CD4-positive, alpha-beta memory T cell (primary cell): ENCODE measurements around the gene WTAP. TPM values are rescaled to one million over a fixed set of nuclear protein-coding genes. Genes with fewer than 3 reads are reported as not detected.
A peak's percentile ranks its signal among the peaks of the same experiment; 100 is the strongest.
"Not testable (repeated sequence)": the region's sequence is repeated elsewhere in the genome, so short reads cannot be mapped to it uniquely, and the experiment has no call there.

Experiments
- CTCF ChIA-PET: fragments of 350-600 bp; sonication (Branson Sonifier 250); formaldehyde crosslinking; loops from one replicate; lab custom pipeline; 2021; ENCODE audit warnings: inconsistent platforms; ENCODE audit not compliant: partially characterized antibody; lab: Charles Lee
- POLR2A ChIA-PET: fragments of 350-600 bp; sonication (Branson Sonifier 250); formaldehyde crosslinking; loops from one replicate; lab custom pipeline; 2021; ENCODE audit not compliant: partially characterized antibody; lab: Charles Lee
- DNase-seq, 5 donors: peaks; one replicate each; pipeline versions ENCODE4 v3.0.0 to v3.0.0-alpha.2; 2020 to 2022; ENCODE audit warnings: mixed read lengths in 1 of 5
- H3K27ac ChIP-seq: one replicate; pipeline ENCODE4 v1.7.0; 2013; ENCODE audit warnings: low read depth, low read length
- H3K27me3 ChIP-seq: 2 replicates; pipeline ENCODE4 v1.7.0; 2013; ENCODE audit warnings: mild to moderate bottlenecking, low read length, moderate library complexity; ENCODE audit not compliant: insufficient read depth
- H3K36me3 ChIP-seq: 2 replicates; pipeline ENCODE4 v1.7.0; 2013; ENCODE audit warnings: mild to moderate bottlenecking, low read length, moderate library complexity; ENCODE audit not compliant: insufficient read depth
- H3K4me1 ChIP-seq: 2 replicates; pipeline ENCODE4 v1.7.0; 2013; ENCODE audit warnings: mild to moderate bottlenecking, low read length, moderate library complexity; ENCODE audit not compliant: insufficient read depth
- H3K4me3 ChIP-seq, 2 donors: one replicate each; pipeline ENCODE4 v1.7.0; 2013; ENCODE audit warnings: low read length in 2 of 2, mild to moderate bottlenecking in 1 of 2
- H3K9me3 ChIP-seq, 2 donors: one replicate each; pipeline ENCODE4 v1.7.0; 2013; ENCODE audit warnings: low read length in 2 of 2, control low read depth in 1 of 2; ENCODE audit not compliant: control insufficient read depth in 1 of 2
- H3K27ac Mint-ChIP-seq, 7 donors: one replicate each; pipeline ENCODE4 v1.8.0; 2020 to 2021; ENCODE audit warnings: mixed read lengths in 7 of 7, mild to moderate bottlenecking in 6 of 7, inconsistent platforms in 3 of 7, moderate library complexity in 3 of 7
- H3K27me3 Mint-ChIP-seq, 2 donors: one replicate each; pipeline ENCODE4 v1.8.0; 2020 to 2021; ENCODE audit warnings: mixed read lengths in 2 of 2
- H3K36me3 Mint-ChIP-seq, 2 donors: one replicate each; pipeline ENCODE4 v1.8.0; 2020 to 2021; ENCODE audit warnings: mixed read lengths in 2 of 2, inconsistent platforms in 1 of 2, mild to moderate bottlenecking in 1 of 2
- H3K4me1 Mint-ChIP-seq, 4 donors: one replicate each; pipeline ENCODE4 v1.8.0; 2020 to 2021; ENCODE audit warnings: mixed read lengths in 4 of 4, mild to moderate bottlenecking in 1 of 4
- H3K4me3 Mint-ChIP-seq, 8 donors: one replicate each; pipeline ENCODE4 v1.8.0; 2020 to 2021; ENCODE audit warnings: mixed read lengths in 8 of 8, mild to moderate bottlenecking in 7 of 8, moderate library complexity in 6 of 8, inconsistent platforms in 3 of 8
- H3K9me3 Mint-ChIP-seq, 8 donors: one replicate each; pipeline ENCODE4 v1.8.0; 2020 to 2021; ENCODE audit warnings: mixed read lengths in 8 of 8, mild to moderate bottlenecking in 5 of 8, inconsistent platforms in 3 of 8, moderate library complexity in 1 of 8
- intact Hi-C: fragments of 100-400 bp; cut with micrococcal nuclease; formaldehyde crosslinking; loops from one replicate; pipeline ENCODE4 v1.15.1; 2023
- polyA plus RNA-seq, 2 donors: library from polyadenylated mRNA; unstranded; fragments of 300-500 nt; fragmentation: Illumina TruSeq; gene quantifications; one replicate each; pipeline ENCODE4 v1.2.3, GENCODE V29; 2021
- total RNA-seq, 2 experiments: library from RNA; stranded (reverse); gene quantifications; one replicate each; pipeline ENCODE4 v1.2.3, GENCODE V29; 2021

The WTAP gene
- total and polyA plus RNA-seq, 4 experiments from 2014 or later: 140 to 159 (median 150) TPM

GRCh38 chr6:159790149-159790955 is 63.0 kb downstream of the WTAP start, which contains the start of gene MRPL18:
Gene MRPL18, plus strand, starts transcription at chr6:159790467. Its CDS starts 121 bp downstream, at chr6:159790588.
- Mint-ChIP-seq H3K27ac (peak within 1 kb of the TSS; percentile 93 to 99 (median 97)), H3K27me3 (no peaks in the 10 kb centered on the region), H3K4me1 (peaks cover 34 to 76% (median 59%) of the 10 kb centered on the region in 4 donors), H3K36me3 (peaks cover 31 to 70% of the 10 kb centered on the region in 2 donors), H3K9me3 (no peaks in the 10 kb centered on the region), H3K4me3 (peak within 1 kb of the TSS; percentile 93 to 99 (median 97))
- Histone ChIP-seq H3K36me3 (peaks cover 31% of the 10 kb centered on the region), H3K27ac (peak within 1 kb of the TSS; percentile 93), H3K27me3 (no peaks in the 10 kb centered on the region), H3K9me3 (no peaks in the 10 kb centered on the region), H3K4me1 (peaks cover 54% of the 10 kb centered on the region), H3K4me3 (peak within 1 kb of the TSS; percentile 81 to 90)
- ChIA-PET CTCF (interaction anchor here (0.9 to 4.3 kb wide), 15 partner anchors 9 to 152 kb away, joined by 3 to 37 read pairs (median 6); partner anchors contain the start of genes ACAT2, SOD2 and WTAP), POLR2A (interaction anchor here (0.6 to 6.8 kb wide), 32 partner anchors 9 to 1205 kb away, joined by 3 to 169 read pairs (median 4); partner anchors contain the start of genes ACAT2, PNLDC1, SOD2 and WTAP)
- intact Hi-C loops: loop anchor here (10.0 kb wide), 1 partner anchor 674 kb away; no protein-coding TSS in a partner anchor
- DNase-seq: peak; percentile 82 to 93 (median 86)

GRCh38 chr6:159790956-159791598 is 63.8 kb downstream of the WTAP start:
- Mint-ChIP-seq H3K27ac (peak overlapping the region; percentile 93 to 99 (median 97)), H3K4me3 (peak overlapping the region; percentile 93 to 99 (median 97)), H3K9me3 (no peaks in the 10 kb centered on the region), H3K27me3 (no peaks in the 10 kb centered on the region), H3K36me3 (peaks cover 26 to 66% of the 10 kb centered on the region in 2 donors), H3K4me1 (peaks cover 33 to 74% (median 55%) of the 10 kb centered on the region in 4 donors)
- DNase-seq: peak in 3 of 5 donors; percentile 6 to 46 (median 10)
- H3K4me1 ChIP-seq: peaks cover 49% of the 10 kb centered on the region
- CTCF ChIA-PET: interaction anchor here (0.9 to 4.3 kb wide), 10 partner anchors 10 to 151 kb away, joined by 3 to 37 read pairs (median 6); partner anchors contain the start of genes ACAT2, SOD2 and WTAP
- H3K27me3 ChIP-seq: no peaks in the 10 kb centered on the region
- H3K36me3 ChIP-seq: peaks cover 24% of the 10 kb centered on the region
- no peaks in the 10 kb centered on the region for H3K9me3 ChIP-seq
- H3K27ac ChIP-seq: peak overlapping the region; percentile 93
- POLR2A ChIA-PET: interaction anchor here (0.6 to 6.8 kb wide), 15 partner anchors 8 to 225 kb away, joined by 3 to 169 read pairs (median 7); partner anchors contain the start of genes ACAT2, PNLDC1, SOD2 and WTAP
- H3K4me3 ChIP-seq: peak overlapping the region; percentile 81 to 90
- intact Hi-C loops: loop anchor here (10.0 kb wide), 1 partner anchor 674 kb away; no protein-coding TSS in a partner anchor

- H3K9me3 ChIP-seq, H3K27ac ChIP-seq, DNase-seq, H3K4me3 ChIP-seq, H3K4me3 Mint-ChIP-seq, H3K9me3 Mint-ChIP-seq, H3K27me3 Mint-ChIP-seq, CTCF ChIA-PET, POLR2A ChIA-PET, H3K27me3 ChIP-seq: not testable (repeated sequence)
- H3K36me3 Mint-ChIP-seq: peaks cover 40 to 75% of the 10 kb centered on the region in 2 donors
- peaks cover 31% of the 10 kb centered on the region for H3K4me1 ChIP-seq
- H3K36me3 ChIP-seq: peaks cover 33% of the 10 kb centered on the region
- H3K4me1 Mint-ChIP-seq: peaks cover 16 to 46% (median 34%) of the 10 kb centered on the region in 4 donors
- intact Hi-C loops: loop anchor here (10.0 kb wide), 1 partner anchor 670 kb away; no protein-coding TSS in a partner anchor
- peak overlapping the region in 1 of 7 donors; percentile 41 for H3K27ac Mint-ChIP-seq
Observed at GRCh38 chr6:159794976-159795375, 67.7 kb downstream of the WTAP start.

- peaks cover 6 to 23% (median 16%) of the 10 kb centered on the region in 4 donors for H3K4me1 Mint-ChIP-seq
- H3K4me3 Mint-ChIP-seq: no peak overlapping the region
Observed at GRCh38 chr6:159797554-159797953, 70.2 kb downstream of the WTAP start.

GRCh38 chr6:159800141-159800865 is 73.0 kb downstream of the WTAP start, which contains the start of gene PNLDC1:
Gene PNLDC1, plus strand, starts transcription at chr6:159800276. Its CDS starts 32 bp downstream, at chr6:159800308.
- POLR2A ChIA-PET: interaction anchor here (3.5 kb wide), 1 partner anchor 10 kb away, joined by 14 read pairs; the partner anchor contains the start of genes MRPL18 and TCP1
- intact Hi-C loops: no loop called here
- no peaks in the 10 kb centered on the region for H3K9me3 Mint-ChIP-seq
- CTCF ChIA-PET: no interaction called here
- peaks cover 22 to 42% of the 10 kb centered on the region in 2 donors for H3K36me3 Mint-ChIP-seq
- H3K36me3 ChIP-seq: peaks cover 24% of the 10 kb centered on the region
- peak within 1 kb of the TSS in 3 of 7 donors; percentile 22 to 85 (median 30) for H3K27ac Mint-ChIP-seq
- no peak within 1 kb of the TSS for H3K27ac ChIP-seq
- H3K4me3 Mint-ChIP-seq: no peak within 1 kb of the TSS
- peaks cover 0 to 1% (median under 1%) of the 10 kb centered on the region in 4 donors for H3K4me1 Mint-ChIP-seq
- no peaks in the 10 kb centered on the region for H3K27me3 Mint-ChIP-seq
- H3K27me3 ChIP-seq: no peaks in the 10 kb centered on the region
- peaks cover 8% of the 10 kb centered on the region for H3K4me1 ChIP-seq
- no peaks in the 10 kb centered on the region for H3K9me3 ChIP-seq
- no peak for DNase-seq
- H3K4me3 ChIP-seq: no peak within 1 kb of the TSS

More at GRCh38 chr6:159797554-159797953, 70.2 kb downstream of the WTAP start:
- Histone ChIP-seq H3K9me3 (no peaks in the 10 kb centered on the region), H3K4me1 (peaks cover 11% of the 10 kb centered on the region), H3K27ac (no peak overlapping the region), H3K4me3 (no peak overlapping the region), H3K36me3 (peaks cover 33% of the 10 kb centered on the region), H3K27me3 (no peaks in the 10 kb centered on the region)
- H3K27me3 Mint-ChIP-seq: no peaks in the 10 kb centered on the region
- peaks cover 30 to 57% of the 10 kb centered on the region in 2 donors for H3K36me3 Mint-ChIP-seq
- H3K9me3 Mint-ChIP-seq: no peaks in the 10 kb centered on the region
- peak overlapping the region in 3 of 7 donors; percentile 51 to 68 (median 62) for H3K27ac Mint-ChIP-seq
- no peak for DNase-seq
- CTCF ChIA-PET: no interaction called here
- intact Hi-C loops: loop anchor here (10.0 kb wide), 1 partner anchor 667 kb away; no protein-coding TSS in a partner anchor
- POLR2A ChIA-PET: no interaction called here

GRCh38 chr6:159801935-159802334 is 74.6 kb downstream of the WTAP start:
- H3K9me3 Mint-ChIP-seq: no peaks in the 10 kb centered on the region
- H3K4me1 Mint-ChIP-seq: peaks cover 0 to 1% (median 0%) of the 10 kb centered on the region in 4 donors
- Histone ChIP-seq H3K9me3 (no peaks in the 10 kb centered on the region), H3K4me3 (no peak overlapping the region), H3K4me1 (no peaks in the 10 kb centered on the region), H3K27ac (no peak overlapping the region), H3K27me3 (no peaks in the 10 kb centered on the region), H3K36me3 (peaks cover 24% of the 10 kb centered on the region)
- CTCF ChIA-PET: no interaction called here
- H3K27ac Mint-ChIP-seq: no peak overlapping the region
- H3K36me3 Mint-ChIP-seq: peaks cover 22 to 30% of the 10 kb centered on the region in 2 donors
- POLR2A ChIA-PET: no interaction called here
- H3K4me3 Mint-ChIP-seq: no peak overlapping the region
- no peak for DNase-seq
- no peaks in the 10 kb centered on the region for H3K27me3 Mint-ChIP-seq
- intact Hi-C loops: no loop called here
